ENCODE results near the gene LPAR1.

The LPAR1 gene

DNA sequence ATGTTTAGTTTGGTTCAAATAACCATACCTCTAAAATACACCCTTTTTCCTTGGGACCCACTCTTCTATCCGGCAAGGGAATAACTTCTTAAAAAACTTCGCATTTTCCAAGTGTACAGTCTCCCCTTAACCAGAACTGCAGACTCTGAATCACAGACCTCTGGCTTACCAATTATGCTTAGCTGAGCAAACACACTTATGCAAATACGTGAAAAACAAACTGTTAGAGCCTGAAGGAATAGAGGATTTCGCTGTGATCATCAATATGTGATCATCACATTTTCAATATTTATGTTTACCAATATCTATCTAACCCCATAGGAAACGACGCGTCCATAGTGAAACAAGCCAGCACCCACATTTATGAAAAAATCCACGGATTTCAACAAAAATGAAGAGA, 1.3 kb downstream of the LPAR1 start:
- DNase-seq, result no peak

DNA sequence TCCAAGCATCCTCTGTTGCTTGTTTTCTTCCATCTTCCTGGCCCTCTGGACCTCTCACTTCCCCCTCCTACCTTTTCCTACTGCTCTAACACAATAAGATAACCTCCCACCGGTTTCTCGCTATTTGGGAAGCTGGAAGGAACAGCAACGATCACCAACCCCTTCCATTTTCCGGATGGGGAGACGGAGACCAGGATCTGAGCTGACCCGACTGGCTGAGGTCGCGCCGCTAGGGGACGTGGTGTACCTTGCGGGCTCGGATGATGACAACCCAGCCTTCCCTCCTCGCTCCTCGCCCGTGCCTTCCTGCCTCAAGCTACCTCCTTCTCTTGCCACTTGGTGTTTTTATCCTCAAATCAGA, 1.9 kb downstream of the LPAR1 start:
- no peak for DNase-seq

DNA sequence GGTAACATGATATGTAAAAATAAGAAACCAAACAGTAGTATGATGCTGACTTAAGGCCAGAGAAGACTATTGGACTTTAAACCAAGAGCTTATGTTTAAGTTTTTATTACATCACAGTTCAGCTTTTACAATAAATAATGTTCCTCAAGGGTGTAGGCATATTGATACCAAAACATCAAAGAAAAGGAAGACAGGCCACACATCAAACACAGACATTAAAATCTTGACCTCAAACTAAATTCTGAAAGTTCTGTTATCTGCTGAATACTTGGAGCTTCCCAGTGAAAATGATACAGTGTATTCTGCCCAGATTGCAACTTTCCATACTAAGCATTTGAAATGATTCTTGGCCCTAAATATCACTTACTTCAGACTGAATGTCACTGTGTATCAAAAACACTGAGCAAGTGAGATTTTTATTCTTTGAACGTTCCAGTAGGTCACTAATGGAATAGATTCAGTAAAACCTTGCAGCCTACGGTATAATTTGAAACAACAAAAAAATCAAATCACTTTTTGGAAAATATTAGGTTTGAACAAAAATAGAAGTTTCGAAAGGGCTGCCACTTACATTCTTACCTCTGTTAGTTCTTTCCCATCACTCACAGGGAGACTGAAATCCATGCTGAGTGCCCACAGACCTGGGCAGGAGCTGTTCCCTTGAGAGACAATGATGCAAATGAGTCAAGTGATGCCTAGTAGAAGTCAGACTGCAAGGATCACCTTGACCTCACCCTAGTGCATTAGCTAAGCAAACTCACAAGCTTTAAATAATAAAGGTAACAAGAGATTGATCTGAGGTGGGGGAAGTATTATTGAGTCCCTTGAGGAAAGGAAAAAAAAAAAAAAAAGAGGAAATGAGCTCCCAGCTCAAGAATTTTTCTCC, 2.5 kb downstream of the LPAR1 start:
- DNase-seq, result no peak

GRCh38 chr9:111034898-111035539, 3.3 kb downstream of the LPAR1 start:
- no peak for DNase-seq

DNA sequence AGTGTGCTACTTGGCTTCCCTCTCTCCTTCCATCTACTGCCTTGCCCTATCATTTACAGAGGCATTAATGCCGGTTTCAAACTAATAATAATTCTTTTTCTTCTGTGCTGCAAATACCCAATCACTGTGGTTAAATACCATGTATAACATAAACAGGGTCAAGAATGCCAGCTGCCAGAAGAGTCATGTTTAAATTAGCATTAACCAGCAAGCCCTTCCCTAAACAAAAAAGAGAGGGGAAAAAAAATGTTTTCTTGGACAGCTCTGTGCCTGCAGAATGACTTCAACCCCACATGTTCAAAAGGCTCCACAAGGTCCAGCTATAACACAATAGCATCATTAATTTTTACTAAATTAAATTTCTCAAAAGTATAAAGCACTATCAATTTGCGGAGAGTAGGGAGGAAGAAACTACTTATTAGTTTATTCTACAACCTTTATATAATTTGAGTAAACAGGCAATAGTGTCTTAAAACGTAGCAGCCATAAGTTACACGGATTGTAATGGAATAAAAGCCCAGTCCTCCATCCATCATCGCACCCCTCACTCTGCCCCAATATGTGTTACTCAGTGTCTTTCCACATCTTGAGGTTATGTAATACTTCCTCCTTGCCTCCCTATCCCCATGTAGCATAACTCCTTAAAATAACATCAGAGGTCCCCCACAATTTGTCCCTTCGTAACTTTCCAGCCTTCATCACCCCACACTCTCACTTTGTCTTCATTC, 3.9 kb downstream of the LPAR1 start:
- no peak for DNase-seq

DNA sequence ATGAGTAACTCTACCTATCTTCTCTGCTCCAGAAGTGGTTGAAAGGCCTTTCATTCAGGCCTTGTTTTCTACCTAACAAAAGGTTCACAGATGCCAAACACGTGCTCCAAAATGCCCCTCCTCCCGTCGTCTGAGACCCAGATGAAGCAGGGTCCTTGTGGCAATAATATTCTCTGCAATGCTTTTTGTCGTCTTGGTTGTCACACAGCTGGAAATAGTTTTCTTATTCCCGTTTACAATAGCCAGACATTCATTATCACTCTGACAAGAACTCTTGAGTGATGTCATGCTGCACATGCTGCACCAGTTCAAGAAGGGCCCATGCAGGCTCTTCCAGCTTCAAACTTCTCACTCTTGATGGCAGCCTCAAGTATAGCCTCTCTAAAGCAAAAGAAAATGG, 7.8 kb downstream of the LPAR1 start:
- no peak for DNase-seq

GRCh38 chr9:111029260-111029659, 9.0 kb downstream of the LPAR1 start:
- DNase-seq, result no peak

GRCh38 chr9:111027798-111028197, 10.5 kb downstream of the LPAR1 start:
- DNase-seq, result no peak

GRCh38 chr9:111023128-111023527, 15.1 kb downstream of the LPAR1 start:
- DNase-seq, result no peak

DNA sequence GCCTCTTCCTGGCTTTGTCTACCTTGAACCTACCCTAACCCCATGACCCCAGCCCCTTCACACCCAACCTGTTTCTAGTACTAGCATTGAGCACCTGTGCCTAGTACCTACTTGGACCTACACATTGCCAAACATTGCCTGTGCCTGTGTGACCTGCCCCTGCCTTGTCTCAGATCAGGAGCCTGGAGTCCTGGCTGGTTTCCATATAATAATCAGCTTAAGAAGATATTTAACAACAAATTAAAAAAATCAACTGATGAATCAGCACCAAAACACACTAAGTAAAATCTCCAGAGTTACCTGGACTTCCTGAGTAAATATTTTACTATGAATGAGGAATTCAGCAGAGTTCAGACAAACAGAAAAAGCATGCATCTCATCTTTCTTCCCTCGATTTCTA, 17.7 kb downstream of the LPAR1 start:
- no peak for DNase-seq

- DNase-seq, result no peak
Observed at GRCh38 chr9:111016426-111017045, 21.7 kb downstream of the LPAR1 start.

DNA sequence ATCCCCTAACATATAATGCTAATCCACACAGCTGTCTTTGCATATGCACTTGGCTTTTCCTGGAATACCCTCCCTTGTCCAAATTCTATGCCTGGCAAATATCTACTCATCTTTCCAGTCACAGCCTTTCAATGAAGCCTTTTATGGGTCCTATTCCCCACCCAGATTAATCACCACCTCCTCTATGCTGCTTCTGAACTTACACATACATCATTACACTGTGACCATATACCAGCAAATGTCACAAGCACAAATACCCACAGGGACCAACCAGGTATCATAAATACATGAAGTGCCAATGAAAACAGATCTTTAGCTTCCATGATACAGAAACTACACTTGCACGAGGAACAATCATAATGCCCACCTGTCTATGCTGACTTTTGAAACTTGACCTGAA, 22.3 kb downstream of the LPAR1 start:
- no peak for DNase-seq

- no peak for DNase-seq
Observed at GRCh38 chr9:111013707-111014106, 24.6 kb downstream of the LPAR1 start.

DNA sequence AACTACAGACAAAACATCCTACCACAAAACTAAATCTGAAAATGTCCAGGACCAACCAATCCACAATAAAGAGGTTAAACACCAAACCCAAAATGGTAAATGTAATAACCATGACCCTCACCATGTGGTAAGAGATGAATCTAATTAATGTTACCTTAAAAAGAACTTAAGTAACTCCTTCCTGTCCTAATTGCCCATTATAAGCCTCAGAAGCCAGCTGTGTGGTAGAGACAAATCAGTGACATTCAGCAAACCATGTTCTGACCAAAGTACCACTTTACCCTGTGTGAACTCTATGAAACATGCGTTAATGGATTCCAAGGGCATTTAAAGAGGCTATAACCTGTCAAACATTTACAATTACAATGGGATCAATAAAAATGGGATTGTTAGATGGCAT, 25.0 kb downstream of the LPAR1 start:
- no peak for DNase-seq

- no peak for DNase-seq
Observed at GRCh38 chr9:111008158-111009075, 29.9 kb downstream of the LPAR1 start.

- DNase-seq, result no peak
Observed at GRCh38 chr9:111005746-111006470, 32.4 kb downstream of the LPAR1 start.

GRCh38 chr9:111004936-111005335, 33.3 kb downstream of the LPAR1 start:
- DNase-seq, result no peak

DNA sequence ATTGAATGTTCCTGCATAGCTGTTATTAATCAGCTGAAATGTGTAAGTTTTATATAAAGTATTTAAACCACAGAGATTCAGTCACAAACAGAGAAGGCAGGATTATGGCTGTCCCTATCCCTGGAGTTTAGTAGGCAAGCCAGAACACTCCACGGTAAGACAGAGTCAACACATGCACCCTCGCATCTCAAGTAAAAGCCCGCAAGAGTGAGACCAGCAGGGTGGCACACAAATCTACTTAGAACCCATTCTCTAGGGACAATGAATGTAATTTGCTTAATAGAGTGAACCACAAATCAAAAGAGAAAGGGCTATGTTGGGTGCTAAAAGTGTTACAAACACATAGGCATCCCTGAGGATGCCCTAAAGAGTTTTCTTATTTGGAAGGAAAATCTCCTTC, 35.1 kb downstream of the LPAR1 start:
- DNase-seq, result no peak

- DNase-seq, result no peak
Observed at GRCh38 chr9:111001526-111001925, 36.7 kb downstream of the LPAR1 start.

DNA sequence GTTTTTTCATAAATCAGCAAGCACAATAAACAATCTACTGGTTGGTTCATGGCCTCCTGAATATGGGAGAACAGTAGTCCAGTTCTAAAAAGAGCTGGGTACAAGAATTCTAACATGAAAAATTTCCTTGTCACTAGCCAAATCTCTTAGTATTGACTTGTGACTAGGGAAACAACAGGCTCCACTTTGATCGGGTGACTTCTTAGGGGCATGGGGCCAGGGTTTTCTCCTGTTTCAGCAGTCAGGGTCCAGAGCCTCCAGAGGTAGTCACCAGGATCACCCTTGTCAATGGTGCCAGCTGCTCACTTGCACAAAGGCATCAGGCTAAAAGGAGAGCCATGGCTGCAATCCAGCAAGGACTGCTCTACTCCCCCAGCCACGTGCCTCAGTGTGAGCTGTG, 38.1 kb downstream of the LPAR1 start:
- no peak for DNase-seq

DNA sequence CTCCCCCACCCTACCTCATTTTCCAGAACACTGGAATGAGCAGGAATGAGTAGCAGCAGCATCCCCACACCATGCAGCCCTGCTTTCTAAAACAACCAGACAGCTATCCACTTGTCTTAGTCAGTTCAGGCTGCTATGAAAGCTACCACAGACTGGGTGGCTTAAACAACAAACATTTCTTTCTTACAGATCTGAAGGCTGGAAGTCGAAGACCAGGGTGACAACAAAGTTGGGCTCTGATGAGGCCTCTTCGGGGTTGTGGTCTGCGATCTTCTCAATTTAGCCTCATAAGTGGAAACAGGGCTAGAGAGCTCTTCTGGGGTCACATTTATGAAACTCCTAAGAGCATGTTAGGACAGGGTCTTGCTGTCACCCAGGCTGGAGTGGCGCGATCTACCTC, 38.9 kb downstream of the LPAR1 start:
- no peak for DNase-seq

- DNase-seq, result no peak
Observed at GRCh38 chr9:110997847-110998246, 40.4 kb downstream of the LPAR1 start.
